ENCODE results near the gene RAI2. TPM values are rescaled to one million over a fixed set of nuclear protein-coding genes. Genes with fewer than 3 reads are reported as not detected.

RAI2 gene
- 28.0 TPM for total RNA-seq

DNA sequence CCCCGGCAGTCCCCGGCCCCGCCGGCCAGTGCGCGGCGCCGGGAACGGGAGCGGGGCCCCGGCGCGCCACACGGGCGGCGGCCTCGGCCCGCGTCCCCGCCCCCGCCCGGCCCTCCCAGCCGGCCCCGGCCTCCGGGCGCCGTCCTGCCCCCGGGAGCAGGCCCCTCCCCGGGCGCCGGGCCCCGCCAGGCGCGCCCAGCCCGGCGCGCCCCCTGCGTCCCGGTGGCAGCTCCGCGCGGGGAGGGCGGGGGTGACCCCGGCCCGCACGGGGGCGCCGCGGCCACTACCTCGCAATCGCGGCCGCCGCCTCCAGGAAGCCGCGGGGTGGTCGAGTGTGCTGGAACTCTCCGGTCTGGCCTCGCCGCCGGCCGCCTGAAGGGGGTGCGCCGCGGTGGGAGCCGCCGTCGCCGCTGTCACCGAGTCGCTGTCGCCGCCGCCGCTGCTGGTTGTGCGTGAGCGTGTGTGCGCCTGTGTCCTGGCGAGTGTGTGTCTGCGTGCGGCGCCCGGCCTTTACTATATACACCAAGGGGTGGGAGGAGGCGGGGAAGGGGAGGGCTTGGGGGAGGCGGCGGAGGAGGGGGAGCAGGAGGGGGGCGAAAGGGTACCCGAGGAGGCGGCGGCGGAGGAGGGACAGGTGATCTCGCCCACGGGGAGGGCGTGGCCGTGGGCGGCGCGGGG is at the start of gene RAI2:
Gene RAI2, minus strand, starts transcription at position 488 of the 678 bp plus-strand sequence. CDS start 59,288 bp downstream, outside the sequence.
- peak; percentile 54 for DNase-seq (ENCODE audit: low spot score)

DNA sequence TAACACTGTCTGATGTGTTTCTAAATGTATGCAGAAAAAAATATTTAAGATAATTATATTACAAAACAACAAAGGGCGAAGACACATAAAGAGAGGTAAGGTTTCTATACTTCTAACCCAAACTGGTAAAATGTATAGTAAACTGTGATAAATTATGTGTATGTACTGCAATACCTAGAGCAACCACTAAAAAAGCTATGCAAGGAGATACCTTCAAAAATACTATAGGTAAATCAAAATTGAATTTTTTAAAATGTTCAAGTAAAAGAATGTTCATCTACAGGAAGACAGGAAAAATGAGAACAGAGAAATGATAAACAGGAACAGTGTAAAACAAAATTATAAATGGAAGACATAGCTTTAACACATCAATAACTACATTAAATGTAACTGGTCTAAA is 27.3 kb upstream of the RAI2 start:
- DNase-seq (ENCODE audit: low spot score) = no peak

GRCh38 chrX:17882680-17883079 is 21.6 kb upstream of the RAI2 start:
- DNase-seq (ENCODE audit: low spot score) = no peak

- no peak for DNase-seq (ENCODE audit: low spot score)
These were observed 17.1 kb upstream of the RAI2 start for GRCh38 chrX:17878028-17878670.

GRCh38 chrX:17876135-17876534 is 15.0 kb upstream of the RAI2 start:
- no peak for DNase-seq (ENCODE audit: low spot score)

- DNase-seq (ENCODE audit: low spot score) = no peak
These were observed 8.5 kb upstream of the RAI2 start for GRCh38 chrX:17869580-17869979.

DNA sequence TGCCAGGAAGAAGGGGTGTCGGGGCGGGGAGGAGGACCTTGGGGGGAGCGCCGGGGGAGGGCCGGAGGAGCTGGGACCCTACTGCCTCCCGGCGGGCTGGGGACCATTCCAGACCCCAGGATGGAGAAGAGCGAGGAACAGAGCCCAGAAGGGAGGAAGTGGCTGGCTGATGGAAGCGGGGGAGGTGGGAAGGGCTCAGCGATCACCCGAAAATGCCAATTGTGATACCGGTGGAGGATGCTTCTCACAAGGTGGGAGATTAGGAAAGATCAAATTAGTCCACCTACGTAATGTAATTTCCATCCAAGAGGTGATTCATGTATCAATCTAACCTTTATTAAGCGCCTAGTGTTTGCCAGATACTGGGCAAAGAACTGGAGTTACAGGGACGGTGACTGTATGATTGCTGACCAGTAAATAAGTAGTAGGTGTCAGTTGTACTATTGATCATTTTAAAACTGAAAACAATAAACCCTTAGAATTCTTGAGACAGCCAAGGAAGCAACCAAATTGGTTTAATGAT is 452 bp upstream of the RAI2 start:
- DNase-seq (ENCODE audit: low spot score) = no peak

GRCh38 chrX:17860179-17860780 is 818 bp downstream of the RAI2 start:
- DNase-seq (ENCODE audit: low spot score) = no peak

- DNase-seq (ENCODE audit: low spot score) = no peak
These were observed 1.4 kb downstream of the RAI2 start for GRCh38 chrX:17859609-17860178.

GRCh38 chrX:17854531-17854930 is 6.6 kb downstream of the RAI2 start:
- DNase-seq (ENCODE audit: low spot score) = no peak

DNA sequence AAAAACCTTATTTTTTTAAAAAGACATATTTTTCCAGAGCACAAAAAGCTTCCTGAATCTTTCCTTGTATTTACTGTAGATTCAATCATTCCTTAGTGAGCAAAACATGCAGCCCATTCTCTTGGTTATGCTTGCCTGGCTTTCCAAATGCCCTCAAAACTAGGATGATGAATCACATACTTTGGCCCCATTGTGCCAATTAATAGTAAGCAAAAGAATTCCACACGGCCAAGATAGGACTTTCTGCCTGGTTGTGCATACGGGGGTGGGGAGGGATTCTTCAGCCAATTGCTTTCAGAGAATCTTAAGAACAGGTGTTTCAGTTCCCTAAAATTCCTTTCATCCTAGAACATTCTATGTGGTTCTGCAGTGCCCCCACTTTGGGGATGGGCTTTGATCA is 7.0 kb downstream of the RAI2 start:
- no peak for DNase-seq (ENCODE audit: low spot score)

DNA sequence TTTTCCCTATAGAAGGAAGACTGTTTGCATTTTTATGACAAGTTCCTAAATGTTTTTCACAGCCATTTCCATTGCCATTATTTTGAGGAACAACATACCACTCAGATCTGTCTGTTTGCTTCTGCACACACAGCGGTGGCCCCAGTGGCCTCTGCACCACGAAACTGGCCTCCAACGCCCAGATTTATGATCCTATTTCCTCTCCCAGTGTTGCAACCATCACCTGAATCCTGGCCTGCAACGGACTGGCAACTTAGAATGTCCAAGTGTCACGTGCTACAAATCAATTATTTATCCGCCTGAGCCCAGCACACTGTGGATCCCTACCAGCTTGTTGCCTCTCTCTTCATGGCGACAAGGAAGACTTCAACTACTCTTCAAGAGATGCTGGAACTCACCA is 9.2 kb downstream of the RAI2 start:
- no peak for DNase-seq (ENCODE audit: low spot score)

GRCh38 chrX:17848545-17849265 is 12.4 kb downstream of the RAI2 start:
- DNase-seq (ENCODE audit: low spot score) = no peak

DNA sequence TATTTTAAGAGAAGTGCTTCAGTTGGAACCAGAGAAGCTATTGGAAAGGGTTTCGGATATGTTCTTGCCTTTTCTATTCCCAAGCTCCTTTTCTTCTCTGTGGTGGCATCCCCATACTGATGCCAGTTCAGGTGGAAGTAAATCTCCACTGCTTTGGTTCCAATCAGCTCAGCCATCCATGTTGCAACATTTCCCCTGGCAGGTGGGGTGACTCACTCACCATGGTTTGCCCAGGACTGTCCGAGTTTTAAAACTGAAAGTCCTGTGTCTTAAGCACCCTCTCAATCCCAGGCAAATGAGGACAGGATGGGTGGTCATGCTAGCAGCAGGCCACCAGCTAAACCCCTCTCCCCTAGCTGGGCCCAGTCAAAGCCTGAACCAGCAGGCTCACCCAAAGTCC is 15.1 kb downstream of the RAI2 start:
- DNase-seq (ENCODE audit: low spot score) = no peak

GRCh38 chrX:17844236-17844635 is 16.9 kb downstream of the RAI2 start:
- DNase-seq (ENCODE audit: low spot score) = no peak

GRCh38 chrX:17842769-17843525 is 18.2 kb downstream of the RAI2 start:
- no peak for DNase-seq (ENCODE audit: low spot score)

DNA sequence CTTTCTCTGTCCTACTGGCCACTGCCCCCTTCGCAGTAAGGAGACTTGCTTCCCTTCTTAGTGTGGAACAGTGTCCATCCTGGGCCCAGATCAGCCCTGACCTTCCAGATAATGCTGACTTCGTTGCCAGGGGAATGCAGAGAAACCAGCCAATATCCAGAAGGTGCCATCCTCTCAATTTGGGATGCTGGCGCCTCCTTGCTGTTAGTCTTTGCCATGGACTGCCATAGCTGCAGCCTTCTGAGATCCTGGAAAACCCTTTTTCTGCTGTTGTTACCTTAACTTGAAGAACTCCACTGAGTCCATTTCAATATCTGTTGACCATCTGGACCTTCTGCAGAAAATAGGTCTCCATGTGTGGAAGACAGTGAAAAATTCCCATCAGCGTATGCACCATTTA is 21.8 kb downstream of the RAI2 start:
- DNase-seq (ENCODE audit: low spot score) = no peak

DNA sequence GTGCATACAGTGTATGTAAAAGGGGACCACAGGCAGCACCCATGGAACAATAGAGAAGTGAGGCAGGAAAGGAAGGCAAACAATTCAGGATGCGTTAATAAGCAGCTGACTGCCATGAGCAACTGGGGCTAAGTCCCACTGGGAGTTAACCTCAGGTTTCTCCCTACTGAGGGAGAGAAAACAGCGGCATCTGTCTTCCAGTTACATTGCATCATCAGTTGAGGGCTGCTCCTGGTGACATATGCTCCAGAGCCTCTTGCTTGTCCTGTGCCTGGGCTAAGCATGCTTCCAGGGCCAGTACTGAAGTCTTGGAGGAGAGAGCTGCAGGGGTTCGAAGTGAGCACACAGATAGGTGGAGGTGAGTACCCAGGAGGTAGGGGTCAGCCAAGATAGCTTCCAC is 24.3 kb downstream of the RAI2 start:
- no peak for DNase-seq (ENCODE audit: low spot score)

GRCh38 chrX:17833954-17834353 is 27.1 kb downstream of the RAI2 start:
- no peak for DNase-seq (ENCODE audit: low spot score)

GRCh38 chrX:17831255-17831654 is 29.8 kb downstream of the RAI2 start:
- DNase-seq (ENCODE audit: low spot score) = no peak

- no peak for DNase-seq (ENCODE audit: low spot score)
These were observed 30.9 kb downstream of the RAI2 start for GRCh38 chrX:17830211-17830610.
